Renal cortical epithelial cell (primary cell): Measurements from ENCODE around the gene BNC2. TPM values are rescaled to one million over a fixed set of nuclear protein-coding genes. Genes with fewer than 3 reads are reported as not detected.

Experiments
- DNase-seq: peaks from one replicate; pipeline ENCODE4 v3.0.0-alpha.2; 2011; ENCODE audit warnings: low read depth
- total RNA-seq: library from RNA; depleted of rRNA; stranded (reverse); fragments of >200 nt; gene quantifications from 2 replicates; pipeline ENCODE4 v1.2.3, GENCODE V29; 2014

BNC2 gene
- total RNA-seq, 1 donor from 2014 or later, result 22.4 TPM

DNA sequence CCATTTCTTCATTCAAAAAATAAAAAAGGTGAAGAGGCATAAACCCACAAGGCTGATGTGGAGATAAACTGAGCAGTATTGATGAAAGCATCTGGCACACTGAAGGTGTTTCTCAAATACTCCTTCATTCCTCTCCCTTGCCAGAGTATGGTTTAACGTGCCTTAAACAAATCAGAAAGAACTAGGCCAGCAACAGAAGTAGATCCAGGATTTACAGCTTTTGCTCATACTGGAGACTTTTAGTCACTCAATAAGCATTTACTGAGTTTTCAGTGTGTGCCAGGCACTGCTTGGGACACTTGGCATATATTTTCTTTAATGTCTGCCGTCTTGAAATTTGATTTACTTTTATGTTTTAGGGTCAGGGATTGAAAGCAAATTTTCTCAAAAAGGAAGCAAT lies 53.0 kb downstream of the BNC2 start:
- no peak for DNase-seq

DNA sequence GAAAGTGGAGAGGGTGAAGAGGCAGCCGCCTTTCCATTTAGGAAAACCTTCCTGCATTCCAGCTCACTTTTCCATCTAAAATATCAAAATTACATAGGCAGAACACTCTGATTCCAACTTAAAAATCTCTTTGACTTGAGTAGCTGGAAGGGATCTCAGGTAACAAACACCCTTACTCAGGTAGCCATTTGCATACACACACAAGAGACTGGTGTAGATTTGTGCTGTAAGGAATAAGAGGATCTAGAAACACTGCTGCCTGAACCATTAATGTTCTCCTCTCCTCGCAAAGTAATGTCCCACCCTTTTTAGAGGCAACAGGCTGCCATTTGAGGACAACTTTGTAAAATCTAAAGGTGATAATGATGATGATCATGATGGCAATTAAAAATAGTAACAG lies 53.5 kb downstream of the BNC2 start:
- DNase-seq, result no peak

DNA sequence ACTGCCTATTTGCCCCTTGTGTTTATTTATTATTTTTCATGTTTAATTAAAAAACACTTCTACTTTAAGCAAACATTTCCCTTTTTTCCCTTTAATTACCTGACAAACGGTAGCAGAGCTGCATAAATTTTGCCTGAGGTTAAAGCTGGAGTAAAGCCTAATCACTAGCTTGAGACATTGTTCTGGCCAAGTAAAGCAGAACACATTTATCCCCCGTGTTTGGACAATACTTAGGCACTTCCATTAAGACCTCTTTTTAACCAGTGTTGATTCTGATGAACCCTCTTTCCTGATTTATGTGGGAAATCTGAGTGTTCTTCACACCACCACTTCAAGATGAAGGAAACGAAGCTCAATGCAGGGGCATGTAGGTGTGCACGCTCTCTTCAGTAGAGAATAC lies 54.5 kb downstream of the BNC2 start:
- DNase-seq, result peak; percentile 79

DNA sequence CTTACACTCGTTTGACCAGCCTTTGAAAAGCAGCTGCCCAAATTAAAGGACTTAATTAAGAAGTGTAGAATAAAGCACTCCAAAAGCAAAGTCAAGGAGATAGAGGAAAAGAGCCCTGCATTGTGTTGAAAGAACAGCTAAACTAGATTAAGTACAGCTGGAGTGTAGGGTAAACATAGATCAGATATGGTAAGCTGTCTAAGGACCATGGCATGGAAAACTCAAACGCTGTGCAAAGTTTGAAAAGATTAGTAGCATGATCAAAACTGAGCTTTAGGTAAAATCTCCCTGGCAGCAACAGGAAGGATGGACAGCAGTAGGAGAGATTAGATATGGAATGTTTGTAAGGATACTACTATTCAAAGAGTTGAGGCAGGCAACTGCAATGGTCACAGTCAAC lies 55.4 kb downstream of the BNC2 start:
- DNase-seq, result no peak

DNA sequence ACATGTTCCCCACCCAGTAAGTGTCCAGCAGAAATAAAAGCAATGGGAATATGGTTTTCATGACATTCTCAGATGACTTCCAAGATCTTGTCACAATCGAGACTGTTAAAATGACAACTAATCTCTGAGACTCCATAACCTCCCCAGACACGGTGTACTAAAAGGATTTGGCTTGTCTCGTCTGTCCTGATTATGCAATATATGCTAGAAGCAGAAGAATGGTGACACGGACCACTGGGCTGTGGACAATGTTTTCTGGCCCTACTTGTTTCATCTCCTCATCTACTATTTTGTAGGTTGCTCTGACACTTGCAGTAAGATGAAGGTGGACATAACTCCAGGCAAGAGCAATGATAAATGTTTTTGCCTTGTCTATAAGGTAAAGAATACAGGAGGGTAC lies 56.6 kb downstream of the BNC2 start:
- peak; percentile 42 for DNase-seq

DNA sequence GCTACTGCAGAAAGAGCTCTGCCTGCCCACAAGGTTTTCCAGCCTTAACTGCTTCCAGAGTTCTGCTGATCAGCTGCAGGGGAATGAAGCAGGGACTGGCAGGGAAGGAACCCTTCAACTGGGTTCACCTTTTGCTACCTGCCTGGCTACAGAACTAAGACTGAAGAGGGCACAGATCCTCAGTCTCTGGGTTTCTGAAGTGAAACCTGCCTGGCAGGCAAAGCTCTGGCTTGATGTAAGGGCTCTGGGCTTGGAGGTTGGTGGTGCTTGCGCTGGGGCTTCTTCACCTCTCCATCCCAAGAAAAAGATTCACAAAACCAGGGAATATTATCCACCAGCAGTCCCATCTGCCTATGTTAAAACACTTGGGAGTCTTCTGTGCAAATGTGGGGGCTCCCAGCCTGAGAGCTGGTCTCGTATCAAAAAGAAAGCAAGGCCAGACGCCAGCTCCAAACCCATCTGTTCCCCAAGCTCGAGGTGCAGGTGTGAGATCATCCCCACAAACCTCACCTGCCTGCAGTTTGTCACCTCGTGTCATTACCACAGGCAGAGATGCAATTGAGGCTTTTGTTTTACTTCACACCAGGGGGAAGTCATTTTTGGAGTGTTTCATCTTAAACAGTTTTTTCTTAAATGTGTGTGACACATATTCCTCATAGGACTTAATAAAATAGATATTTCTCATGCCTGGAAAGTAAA lies 58.3 kb downstream of the BNC2 start:
- DNase-seq, result no peak

DNA sequence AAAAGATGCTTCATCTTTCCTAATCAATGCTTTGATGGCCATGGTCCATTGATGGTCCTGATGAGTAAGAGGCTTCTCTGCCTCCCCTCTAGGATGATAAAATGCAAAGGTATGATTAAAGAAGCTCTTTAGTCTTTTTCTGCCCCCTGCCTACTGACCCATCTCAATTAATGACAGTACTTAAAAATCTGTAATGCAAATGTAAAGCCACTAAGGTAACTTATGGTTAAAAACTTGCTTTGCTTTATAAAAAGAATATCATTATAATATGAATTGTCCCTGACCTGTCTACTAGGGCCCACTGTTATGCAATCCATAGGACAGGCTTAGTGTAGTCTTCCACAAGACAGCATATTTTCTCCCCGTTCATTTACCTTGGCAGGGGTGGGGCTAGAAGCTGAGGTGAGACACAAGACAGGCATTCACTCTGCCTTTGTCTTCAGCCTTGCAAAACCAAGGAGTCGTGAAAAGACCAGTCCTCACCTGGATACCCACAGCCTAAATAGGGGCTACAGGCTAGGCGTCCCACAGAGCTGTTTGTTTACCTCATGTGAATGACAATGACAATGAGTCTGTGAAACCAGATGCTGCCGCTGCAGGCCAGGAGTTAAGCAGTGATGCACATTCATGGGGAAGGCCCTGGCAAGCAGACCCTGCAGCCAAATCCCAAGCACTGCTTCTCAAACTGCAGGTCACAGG lies 60.4 kb downstream of the BNC2 start:
- no peak for DNase-seq

DNA sequence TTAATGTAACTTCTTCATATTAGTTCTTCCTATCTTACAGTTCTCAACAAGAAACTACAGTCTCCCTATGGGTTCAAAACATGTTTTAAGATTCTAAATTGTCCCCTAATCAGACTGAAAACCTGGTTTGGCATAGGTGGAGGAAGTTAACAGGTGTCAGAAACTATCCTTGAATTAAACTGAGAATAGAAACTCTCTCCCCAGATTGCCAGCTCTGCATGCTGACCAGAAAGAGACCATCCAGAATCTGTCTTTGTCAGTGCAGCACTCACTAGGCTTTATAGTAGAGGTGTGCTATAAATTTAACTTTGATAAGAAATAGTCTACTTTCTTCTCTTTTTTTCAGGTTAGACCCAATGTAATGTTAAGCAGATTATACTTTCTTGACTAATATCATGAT lies 63.8 kb downstream of the BNC2 start:
- DNase-seq, result no peak

DNA sequence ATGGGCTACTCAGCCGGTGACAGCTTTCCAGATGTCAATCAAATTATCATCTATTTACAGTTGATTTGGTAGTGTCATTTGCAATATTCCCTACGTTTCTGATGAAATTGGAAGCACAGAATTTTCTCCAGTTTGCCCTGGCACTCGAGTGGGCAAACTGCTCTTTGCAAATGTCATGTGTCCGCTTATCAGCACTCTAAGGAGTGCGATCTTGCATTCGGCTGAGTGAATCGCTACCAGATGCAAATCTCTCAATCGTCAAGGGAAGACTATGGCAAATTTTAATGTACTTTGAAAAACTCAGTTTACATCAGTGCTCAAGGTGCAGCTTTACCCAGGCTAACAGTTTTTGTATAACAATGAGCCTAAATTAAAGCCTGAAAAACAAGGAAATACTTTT lies 66.8 kb downstream of the BNC2 start:
- no peak for DNase-seq

DNA sequence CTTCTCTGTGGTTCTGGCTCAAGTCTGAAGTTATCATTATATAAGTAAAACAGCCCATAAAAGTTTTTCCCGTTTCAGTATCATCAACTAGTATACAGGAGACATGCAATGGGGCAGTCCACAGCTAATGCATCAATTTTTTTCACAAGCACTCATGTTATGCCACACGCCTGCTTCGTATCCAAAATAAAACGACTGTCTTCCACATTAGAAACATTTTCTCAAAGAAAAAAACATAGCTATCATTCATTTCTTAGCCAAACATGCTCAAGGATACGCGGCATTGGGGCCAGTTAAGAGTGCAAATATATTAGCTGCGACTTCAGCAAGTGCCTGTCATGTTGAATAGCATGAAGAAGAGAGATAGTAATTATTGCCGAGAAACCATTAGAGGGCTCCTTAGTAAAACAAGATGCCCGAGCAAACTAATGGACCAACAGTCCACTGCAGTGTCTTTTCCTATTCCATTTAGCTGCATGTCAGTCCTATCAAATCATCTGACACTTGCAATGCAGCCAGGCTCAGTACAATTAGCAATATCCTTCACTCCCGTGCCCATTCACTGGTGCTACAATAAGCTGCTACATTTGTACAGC lies 68.5 kb downstream of the BNC2 start:
- no peak for DNase-seq

DNA sequence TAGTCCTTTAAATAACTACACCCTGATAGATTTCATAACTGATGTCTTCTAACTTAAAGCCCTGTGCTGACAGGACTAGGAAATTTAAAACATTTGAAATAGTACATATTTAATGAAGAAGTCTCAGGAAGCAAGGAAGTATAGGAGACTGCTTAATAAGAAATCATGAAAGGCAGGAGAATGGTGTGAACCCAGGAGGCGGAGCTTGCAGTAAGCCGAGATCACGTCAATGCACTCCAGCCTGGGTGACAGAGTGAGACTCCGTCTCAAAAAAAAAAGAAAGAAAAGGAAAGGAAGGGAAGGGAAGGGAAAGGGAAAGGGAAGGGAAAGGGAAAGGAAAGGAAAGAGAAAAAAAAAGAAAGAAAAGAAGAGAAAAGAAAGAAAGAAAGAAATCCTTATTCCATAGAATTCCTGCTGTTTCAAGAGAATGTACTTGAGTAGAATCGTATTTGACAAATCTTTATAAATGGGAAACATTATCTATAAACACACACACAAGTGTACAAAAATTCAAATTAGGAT lies 74.1 kb downstream of the BNC2 start:
- no peak for DNase-seq

DNA sequence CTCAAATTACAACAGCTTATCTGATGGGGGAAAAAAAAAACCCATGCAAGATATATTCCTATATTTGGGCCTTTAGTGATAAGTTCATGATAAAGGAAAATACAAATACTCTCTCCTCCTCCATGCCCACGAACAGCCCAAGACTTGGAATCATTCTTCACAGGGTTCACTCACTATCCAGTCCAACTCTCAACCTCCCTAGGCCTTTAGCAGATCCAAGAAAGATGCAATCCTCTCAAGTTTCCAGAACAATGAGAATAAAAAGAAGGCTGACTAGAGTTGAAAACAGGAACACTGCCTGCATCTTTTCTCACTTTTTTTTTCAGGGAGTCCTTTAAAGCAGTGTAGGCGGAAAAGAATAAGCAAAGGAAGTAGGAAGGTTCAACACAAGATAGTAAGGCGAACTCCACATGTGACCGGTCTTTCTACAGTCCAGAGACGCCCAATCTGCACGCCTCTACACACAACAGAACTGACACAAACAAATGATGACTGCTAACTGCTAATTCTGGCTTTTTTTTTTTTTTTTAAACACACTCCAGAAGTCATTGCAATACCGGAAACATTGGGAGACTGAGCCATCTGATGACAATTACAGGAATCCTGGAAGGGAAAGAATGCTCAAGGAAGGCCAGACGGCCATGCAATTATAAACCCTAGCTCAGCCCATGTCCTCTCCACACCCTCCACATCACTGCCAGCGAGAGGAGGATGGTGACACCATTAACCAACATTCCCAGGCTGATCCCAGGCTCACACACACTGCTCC lies 75.4 kb downstream of the BNC2 start:
- no peak for DNase-seq

DNA sequence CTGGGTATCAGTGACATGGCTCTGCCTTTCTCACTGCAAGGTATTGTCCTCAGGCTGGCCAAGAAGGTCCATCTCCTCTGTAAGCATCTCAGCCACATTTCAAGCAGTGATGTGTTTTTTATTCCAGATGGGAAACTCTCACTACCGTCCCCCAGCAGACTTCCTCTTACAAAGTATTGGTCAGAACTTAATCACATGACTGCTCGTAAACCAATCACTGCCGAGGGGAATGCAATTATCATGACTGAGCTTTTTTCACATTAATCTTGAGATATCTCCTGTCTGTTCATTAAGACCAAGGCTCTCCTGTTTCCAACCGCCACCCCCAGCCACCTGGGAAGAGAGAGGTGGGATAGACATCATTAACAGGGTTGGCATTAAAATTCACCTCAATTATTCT lies 76.4 kb downstream of the BNC2 start:
- DNase-seq, result no peak

DNA sequence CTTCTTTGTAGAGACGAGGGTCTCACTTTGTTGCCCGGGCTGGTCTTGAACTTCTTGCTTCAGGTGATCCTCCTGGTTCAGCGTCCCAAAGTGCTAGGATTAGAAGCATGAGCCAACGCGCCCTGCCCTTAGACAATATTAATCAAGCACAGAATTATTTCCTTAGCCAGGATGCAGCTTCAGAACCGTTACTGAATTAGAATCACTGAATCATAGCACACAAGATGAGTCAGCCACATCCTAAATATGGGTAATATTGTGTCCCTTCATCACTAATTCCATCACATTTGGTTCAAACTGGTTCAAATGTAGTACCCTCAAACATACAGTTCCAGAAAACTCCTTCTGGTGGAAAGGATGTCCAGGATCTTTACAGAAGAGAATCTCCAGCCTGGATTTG lies 82.7 kb downstream of the BNC2 start:
- no peak for DNase-seq

DNA sequence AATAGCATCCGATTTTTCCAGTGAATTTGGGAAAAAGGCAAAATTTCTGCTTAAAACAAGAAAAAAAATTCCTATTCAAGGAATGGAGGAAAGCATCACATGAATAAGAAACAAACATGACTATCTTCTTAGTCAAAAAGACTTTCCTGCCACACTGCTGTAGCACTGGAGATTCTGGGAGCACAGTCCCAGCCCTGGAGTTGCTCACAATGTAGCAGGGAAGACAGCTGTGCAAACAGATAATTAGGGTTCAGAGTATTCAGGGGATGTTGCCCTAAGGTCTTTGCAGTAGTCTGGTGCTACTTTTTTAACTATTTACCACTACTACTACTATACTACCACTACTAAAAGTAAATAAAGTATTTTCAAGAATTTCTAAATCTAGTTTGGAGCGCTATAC lies 86.5 kb downstream of the BNC2 start:
- DNase-seq, result no peak

DNA sequence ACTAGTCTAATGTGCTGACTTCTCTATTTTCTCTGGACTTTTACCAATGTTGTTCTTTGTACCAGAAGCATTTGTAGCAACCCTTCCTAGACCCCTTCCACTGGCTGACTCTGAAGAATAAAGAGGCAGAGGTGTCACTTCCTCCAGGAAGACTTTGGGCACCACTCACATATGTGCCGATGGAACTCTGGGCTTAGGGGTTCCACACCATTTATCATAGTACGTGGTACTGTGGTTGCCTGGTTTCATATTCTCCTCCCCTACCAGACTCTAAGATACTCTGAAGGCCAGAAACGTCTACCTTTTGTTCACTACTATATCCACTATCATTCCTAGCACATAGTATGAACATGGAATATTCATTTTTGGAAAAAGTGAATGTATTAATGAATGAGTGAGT lies 88.0 kb downstream of the BNC2 start:
- DNase-seq, result no peak

DNA sequence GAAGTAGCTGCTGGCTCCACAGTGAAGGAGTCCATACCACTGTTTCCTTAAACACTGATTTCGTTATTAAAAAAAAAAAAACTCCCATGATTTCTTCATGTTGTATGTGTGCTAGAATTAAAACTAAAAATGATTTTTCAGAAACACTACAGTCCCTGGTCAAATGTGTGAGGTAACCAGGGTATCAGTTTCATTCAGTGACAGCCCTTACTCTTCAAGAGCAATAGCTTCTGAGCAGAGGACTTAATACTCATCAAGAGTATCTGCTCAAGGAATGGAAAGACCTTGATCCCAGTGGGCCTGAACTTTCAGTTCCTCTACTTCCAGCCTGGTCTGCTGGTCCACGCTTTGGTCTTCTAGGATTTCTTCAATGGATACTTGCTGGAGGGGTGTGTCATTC lies 95.1 kb downstream of the BNC2 start:
- no peak for DNase-seq

DNA sequence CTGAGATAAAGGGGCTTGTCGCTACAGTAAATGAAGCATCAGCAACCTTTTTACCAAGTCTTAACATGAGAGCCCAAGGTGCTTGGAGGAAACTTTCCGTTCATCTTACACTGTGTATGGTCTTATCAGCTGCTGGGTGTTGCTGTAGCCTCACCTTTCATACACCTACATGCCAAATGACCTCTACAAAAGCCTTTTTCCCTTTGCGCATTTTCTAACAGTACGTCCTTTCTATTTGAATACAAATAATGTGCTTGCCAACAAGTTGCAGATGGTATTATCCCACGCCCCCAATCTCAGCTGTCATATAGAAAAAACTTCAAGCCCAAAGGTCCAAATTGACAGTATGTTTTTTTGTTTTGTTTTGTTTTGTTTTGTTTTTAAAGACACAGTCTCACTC lies 96.9 kb downstream of the BNC2 start:
- DNase-seq, result no peak

DNA sequence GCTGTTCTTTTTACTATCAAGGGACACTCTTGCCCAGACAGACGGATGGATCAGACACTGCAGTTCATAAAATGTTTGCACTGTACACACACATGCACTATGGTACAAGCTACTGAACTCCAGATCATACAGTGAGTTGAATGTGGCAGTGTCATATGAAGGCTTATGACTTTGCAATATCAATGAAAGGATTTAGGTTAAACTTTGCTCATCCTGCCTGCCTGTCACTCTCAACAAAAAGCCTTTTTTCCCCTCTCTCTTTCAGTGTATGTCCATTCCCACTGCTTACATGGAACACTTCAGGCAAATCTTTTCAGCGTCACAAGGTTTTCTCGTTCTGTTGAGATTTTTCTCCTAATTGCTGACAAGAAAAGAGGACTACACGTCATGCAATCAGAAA lies 97.4 kb downstream of the BNC2 start:
- no peak for DNase-seq

DNA sequence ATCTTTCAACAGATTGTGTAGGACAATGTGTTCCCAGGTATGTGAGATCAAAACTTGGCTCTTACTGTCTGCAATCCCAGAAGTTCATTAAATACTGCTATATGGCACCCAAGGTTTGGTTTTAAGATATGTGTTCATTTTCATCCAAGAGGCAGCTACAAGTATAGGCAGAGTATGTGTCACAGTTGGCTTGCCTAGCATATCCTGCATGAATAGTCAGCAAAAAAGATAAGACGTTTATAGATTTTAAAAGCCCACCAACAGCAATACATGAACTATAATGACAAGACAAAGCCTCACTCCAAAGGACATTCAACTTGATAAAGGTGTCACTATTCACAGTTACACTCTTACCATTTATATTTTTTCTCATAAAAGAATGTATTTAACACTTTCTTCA lies 99.1 kb downstream of the BNC2 start:
- no peak for DNase-seq

DNA sequence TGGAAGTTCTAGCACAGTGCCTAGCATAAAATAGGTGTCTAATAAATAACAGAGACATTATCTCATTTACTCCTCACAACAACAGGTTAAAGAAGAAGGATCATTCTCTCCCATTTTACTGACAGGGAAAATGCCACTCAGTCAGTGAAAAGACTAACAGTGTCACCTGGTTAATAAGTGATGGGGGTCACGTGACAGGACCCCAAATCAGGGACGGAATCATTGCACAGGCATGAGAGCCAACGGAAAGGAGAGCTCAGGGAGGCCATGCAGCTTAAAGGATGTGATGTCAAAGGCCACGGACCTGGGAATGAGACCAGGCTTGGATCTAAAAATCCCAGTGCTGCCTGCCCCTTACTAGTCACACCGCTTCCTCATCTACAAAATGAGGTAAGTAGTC lies 101.2 kb downstream of the BNC2 start:
- DNase-seq, result peak; percentile 26

DNA sequence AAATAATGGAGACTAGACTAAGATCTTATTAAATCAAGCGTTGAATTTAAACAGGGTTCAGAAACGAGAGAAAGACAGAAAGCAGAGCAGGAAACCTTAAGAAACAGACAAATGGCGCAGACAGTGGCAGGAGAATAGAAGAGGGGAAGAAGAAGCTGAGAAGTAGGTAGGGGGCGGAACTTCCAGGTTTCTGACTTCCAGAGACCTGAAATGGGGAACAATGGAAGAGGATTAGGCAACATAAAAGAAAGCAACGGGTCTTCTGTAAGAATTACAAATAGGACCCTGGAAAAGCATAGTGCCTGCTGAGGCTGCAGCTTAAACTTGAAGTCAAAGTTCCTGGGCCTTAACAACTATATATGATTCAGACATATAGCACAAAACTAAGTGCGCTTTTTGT lies 101.7 kb downstream of the BNC2 start:
- no peak for DNase-seq

DNA sequence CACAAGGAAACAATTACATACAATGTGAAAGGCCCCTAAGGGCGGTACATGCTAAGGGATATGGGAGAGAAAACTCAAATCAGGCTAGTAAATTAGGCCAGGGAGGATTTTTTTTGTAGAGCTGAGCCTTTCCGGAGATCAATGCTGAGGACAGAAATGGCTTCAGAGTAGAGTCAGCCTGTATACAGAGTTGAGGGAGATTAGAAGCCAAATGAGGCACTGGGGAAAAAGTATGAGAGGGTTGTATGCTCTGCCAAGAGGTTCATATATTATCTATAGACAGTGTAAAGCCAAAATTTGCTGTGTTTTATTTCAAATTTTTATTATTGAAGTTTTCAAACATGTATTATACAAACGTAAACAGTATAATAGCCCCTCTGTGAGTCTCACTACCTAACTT lies 103.1 kb downstream of the BNC2 start:
- no peak for DNase-seq
